ENCODE results near the gene SLC12A1.

Gene SLC12A1

DNA sequence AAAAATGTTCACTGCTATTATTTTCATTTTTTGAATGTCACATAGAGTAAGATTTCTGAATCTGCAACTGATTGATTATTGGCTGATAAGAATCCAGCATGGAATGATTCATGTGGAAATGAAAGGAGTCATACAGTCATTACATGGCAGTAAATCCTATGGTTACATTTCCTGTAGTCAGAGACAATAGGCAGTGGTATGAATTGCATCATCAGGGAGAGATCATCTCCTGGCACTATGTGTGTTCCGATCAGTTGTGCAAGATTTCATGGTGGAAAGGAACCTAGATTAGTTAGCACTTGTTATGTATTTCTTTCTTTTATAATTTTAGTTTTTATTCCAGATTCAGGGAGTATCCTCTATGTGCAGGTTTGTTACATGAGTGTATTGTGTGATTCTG lies 38.8 kb downstream of the SLC12A1 start:
- TF ChIP-seq CTCF (IDR thresholded peaks at IDR 0.05; ENCODE audit: borderline replicate concordance, extremely low read depth, low read length, poor library complexity, severe bottlenecking), result no peak
- TF ChIP-seq EZH2 (IDR thresholded peaks at IDR 0.05; ENCODE audit: borderline replicate concordance, low read depth, low read length, severe bottlenecking), result no peak
- Histone ChIP-seq H2AFZ (ENCODE audit: low read depth, low read length) (no peak overlapping the region), H3K27ac (ENCODE audit: low read length) (no peak overlapping the region)

GRCh38 chr15:48248414-48248813 lies 42.3 kb downstream of the SLC12A1 start:
- no peak for DNase-seq
- Histone ChIP-seq H3K4me3 (ENCODE audit: low read depth in 1 of 2, low read length in 2 of 2) (no peak overlapping the region), H3K27me3 (ENCODE audit: insufficient read depth, low read length, poor library complexity) (no peaks in the 10 kb centered on the region), H3K9ac (ENCODE audit: low read depth, low read length) (no peak overlapping the region), H3K4me1 (ENCODE audit: insufficient read depth, low read length) (no peaks in the 10 kb centered on the region), H3K9me3 (ENCODE audit: insufficient read depth, low read length, severe bottlenecking) (no peaks in the 10 kb centered on the region), H3K36me3 (ENCODE audit: insufficient read depth, low read length) (no peaks in the 10 kb centered on the region), H2AFZ (ENCODE audit: low read depth, low read length) (no peak overlapping the region), H3K27ac (ENCODE audit: low read length) (no peak overlapping the region), H4K20me1 (ENCODE audit: insufficient read depth, low read length) (no peaks in the 10 kb centered on the region), H3K4me2 (ENCODE audit: insufficient read depth, low read length) (no peak overlapping the region), H3K79me2 (ENCODE audit: insufficient read depth, low read length) (no peaks in the 10 kb centered on the region)
- ATAC-seq (ENCODE audit: insufficient read depth, low read depth), result no peak
- TF ChIP-seq EZH2 (IDR thresholded peaks at IDR 0.05; ENCODE audit: borderline replicate concordance, low read depth, low read length, severe bottlenecking) (no peak), CTCF (IDR thresholded peaks at IDR 0.05; ENCODE audit: borderline replicate concordance, extremely low read depth, low read length, poor library complexity, severe bottlenecking) (no peak)

More for the DNA sequence above, 38.8 kb downstream of the SLC12A1 start:
- no peaks in the 10 kb centered on the region for H4K20me1 ChIP-seq (ENCODE audit: insufficient read depth, low read length)
- H3K9me3 ChIP-seq (ENCODE audit: insufficient read depth, low read length, severe bottlenecking), result no peaks in the 10 kb centered on the region
- H3K79me2 ChIP-seq (ENCODE audit: insufficient read depth, low read length), result no peaks in the 10 kb centered on the region
- ATAC-seq (ENCODE audit: insufficient read depth, low read depth) (no peak), DNase-seq (no peak)
- no peaks in the 10 kb centered on the region for H3K4me1 ChIP-seq (ENCODE audit: insufficient read depth, low read length)
- H3K4me2 ChIP-seq (ENCODE audit: insufficient read depth, low read length), result no peak overlapping the region
- H3K27me3 ChIP-seq (ENCODE audit: insufficient read depth, low read length, poor library complexity), result no peaks in the 10 kb centered on the region
- no peak overlapping the region for H3K4me3 ChIP-seq (ENCODE audit: low read depth in 1 of 2, low read length in 2 of 2)
- no peaks in the 10 kb centered on the region for H3K36me3 ChIP-seq (ENCODE audit: insufficient read depth, low read length)
- H3K9ac ChIP-seq (ENCODE audit: low read depth, low read length), result no peak overlapping the region

DNA sequence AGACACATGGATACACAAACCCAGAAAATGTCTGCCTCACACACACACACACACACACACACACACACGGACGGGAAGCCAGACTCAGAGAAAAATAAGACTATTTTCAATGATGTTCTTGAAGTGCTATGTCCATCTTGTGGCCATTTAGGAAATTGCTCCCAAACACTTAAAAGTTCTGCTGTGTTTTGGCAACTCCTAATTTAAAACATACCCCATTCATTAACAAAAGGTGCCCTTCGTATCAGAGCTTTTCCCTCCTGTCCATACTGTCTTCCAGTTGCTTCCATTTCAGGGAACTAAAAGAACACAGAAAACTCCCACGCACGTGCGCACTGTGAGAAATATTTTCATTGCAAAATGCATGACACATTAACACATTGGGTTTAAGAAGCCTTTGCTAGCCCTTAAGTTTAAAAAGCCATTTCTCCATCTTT lies 44.6 kb downstream of the SLC12A1 start:
- DNase-seq (peak; percentile 4), ATAC-seq (ENCODE audit: insufficient read depth, low read depth) (no peak)
- Histone ChIP-seq H3K79me2 (ENCODE audit: insufficient read depth, low read length) (no peaks in the 10 kb centered on the region), H3K27ac (ENCODE audit: low read length) (no peak overlapping the region), H2AFZ (ENCODE audit: low read depth, low read length) (no peak overlapping the region), H4K20me1 (ENCODE audit: insufficient read depth, low read length) (no peaks in the 10 kb centered on the region), H3K4me2 (ENCODE audit: insufficient read depth, low read length) (no peak overlapping the region), H3K36me3 (ENCODE audit: insufficient read depth, low read length) (no peaks in the 10 kb centered on the region), H3K4me3 (ENCODE audit: low read depth in 1 of 2, low read length in 2 of 2) (no peak overlapping the region), H3K27me3 (ENCODE audit: insufficient read depth, low read length, poor library complexity) (no peaks in the 10 kb centered on the region), H3K4me1 (ENCODE audit: insufficient read depth, low read length) (no peaks in the 10 kb centered on the region), H3K9me3 (ENCODE audit: insufficient read depth, low read length, severe bottlenecking) (no peaks in the 10 kb centered on the region), H3K9ac (ENCODE audit: low read depth, low read length) (no peak overlapping the region)
- peak; percentile 61 for TF ChIP-seq CTCF (IDR thresholded peaks at IDR 0.05; ENCODE audit: borderline replicate concordance, extremely low read depth, low read length, poor library complexity, severe bottlenecking)
- TF ChIP-seq EZH2 (IDR thresholded peaks at IDR 0.05; ENCODE audit: borderline replicate concordance, low read depth, low read length, severe bottlenecking), result no peak

DNA sequence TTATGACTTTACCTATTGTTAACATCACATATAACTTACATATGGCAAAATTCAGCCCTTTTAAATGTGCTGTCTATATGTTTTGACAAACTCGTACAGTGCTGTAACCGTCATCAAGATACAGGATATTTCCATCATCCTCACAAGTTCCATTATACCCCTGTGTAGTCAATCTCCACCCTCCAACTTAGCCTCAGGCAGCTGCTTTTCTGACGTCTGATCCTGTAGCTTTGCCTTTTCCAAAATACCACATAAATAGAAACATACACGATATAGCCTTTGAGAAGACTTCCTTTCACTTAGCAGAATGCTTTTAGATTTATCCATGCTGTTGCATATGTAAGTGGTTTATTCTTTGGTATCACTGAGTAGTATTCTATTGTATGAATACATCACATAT lies 47.1 kb downstream of the SLC12A1 start:
- no peaks in the 10 kb centered on the region for H3K36me3 ChIP-seq (ENCODE audit: insufficient read depth, low read length)
- no peaks in the 10 kb centered on the region for H3K79me2 ChIP-seq (ENCODE audit: insufficient read depth, low read length)
- H3K4me2 ChIP-seq (ENCODE audit: insufficient read depth, low read length), result no peak overlapping the region
- ATAC-seq (ENCODE audit: insufficient read depth, low read depth) (no peak), DNase-seq (no peak)
- TF ChIP-seq EZH2 (IDR thresholded peaks at IDR 0.05; ENCODE audit: borderline replicate concordance, low read depth, low read length, severe bottlenecking) (no peak), CTCF (IDR thresholded peaks at IDR 0.05; ENCODE audit: borderline replicate concordance, extremely low read depth, low read length, poor library complexity, severe bottlenecking) (no peak)
- no peaks in the 10 kb centered on the region for H4K20me1 ChIP-seq (ENCODE audit: insufficient read depth, low read length)
- H3K9ac ChIP-seq (ENCODE audit: low read depth, low read length), result no peak overlapping the region
- H3K4me1 ChIP-seq (ENCODE audit: insufficient read depth, low read length), result no peaks in the 10 kb centered on the region
- H2AFZ ChIP-seq (ENCODE audit: low read depth, low read length), result no peak overlapping the region
- H3K9me3 ChIP-seq (ENCODE audit: insufficient read depth, low read length, severe bottlenecking), result no peaks in the 10 kb centered on the region
- H3K27ac ChIP-seq (ENCODE audit: low read length), result no peak overlapping the region
- H3K4me3 ChIP-seq (ENCODE audit: low read depth in 1 of 2, low read length in 2 of 2), result no peak overlapping the region
- H3K27me3 ChIP-seq (ENCODE audit: insufficient read depth, low read length, poor library complexity), result no peaks in the 10 kb centered on the region
